K562 (cell line): Measurements from ENCODE around the gene VWA7. TPM values are rescaled to one million over a fixed set of nuclear protein-coding genes. Genes with fewer than 3 reads are reported as not detected.

Source experiments
- ARHGAP35 ChIP-seq: fragments of 450-650 bp; IDR thresholded peaks from 2 replicates; pipeline ENCODE4 v1.6.1; 2018; ENCODE audit not compliant: partially characterized antibody
- BDP1 ChIP-seq: IDR thresholded peaks from 3 replicates; pipeline ENCODE4 v1.6.1; 2011; ENCODE audit not compliant: insufficient read length, insufficient read depth
- C11orf30 ChIP-seq: fragments of 450-650 bp; IDR thresholded peaks from 2 replicates; pipeline ENCODE4 v1.6.1; 2016; ENCODE audit warnings: low read depth, mild to moderate bottlenecking
- CBX1 ChIP-seq: sonication (generic); IDR thresholded peaks from 2 replicates; pipeline ENCODE4 v1.6.1; 2016; ENCODE audit warnings: antibody characterized with exemption, low read depth, mild to moderate bottlenecking
- CBX2 ChIP-seq: fragments of 200-600 bp; sonication (generic); IDR thresholded peaks from one replicate; pipeline ENCODE4 v1.6.1; 2012; ENCODE audit warnings: mild to moderate bottlenecking, low read length, inconsistent platforms; ENCODE audit not compliant: insufficient read depth, poor library complexity, severe bottlenecking
- CEBPB ChIP-seq: fragments of 450-650 bp; IDR thresholded peaks from 2 replicates; pipeline ENCODE4 v1.6.1; 2016; ENCODE audit warnings: missing genetic modification characterization, missing compliant biosample characterization
- CREM ChIP-seq: IDR thresholded peaks from 2 replicates; pipeline ENCODE4 v1.6.1; 2014; ENCODE audit warnings: antibody characterized with exemption, low read depth
- DEAF1 ChIP-seq: fragments of 450-650 bp; formaldehyde crosslinking; IDR thresholded peaks from 2 replicates; pipeline ENCODE4 v1.4.0; 2020; ENCODE audit warnings: mild to moderate bottlenecking, moderate library complexity
- DPF2 ChIP-seq: fragments of 450-650 bp; IDR thresholded peaks from 2 replicates; pipeline ENCODE4 v1.6.1; 2016
- ELK1 ChIP-seq: sonication (generic); formaldehyde crosslinking; IDR thresholded peaks from 2 replicates; pipeline ENCODE4 v1.8.1; 2022; ENCODE audit warnings: missing genetic modification reagents
- ETS1 ChIP-seq: conservative IDR thresholded peaks from 2 replicates; pipeline ENCODE4 v1.6.1; 2011; ENCODE audit warnings: low read depth, mild to moderate bottlenecking, low read length; ENCODE audit not compliant: control insufficient read depth
- HNRNPLL ChIP-seq: fragments of 200-400 bp; formaldehyde crosslinking; IDR thresholded peaks from 2 replicates; pipeline ENCODE4 v1.6.1; 2017; ENCODE audit warnings: low read length, low read depth, mild to moderate bottlenecking; ENCODE audit not compliant: poor library complexity, severe bottlenecking
- HOMEZ ChIP-seq: fragments of 250-450 bp; sonication (Bioruptor Pico); IDR thresholded peaks from 2 replicates; pipeline ENCODE4 v1.4.0; 2020; ENCODE audit warnings: mild to moderate bottlenecking, moderate library complexity
- KDM4B ChIP-seq, 2 experiments: fragments of 450-650 bp in 1 of 2; sonication (generic) in 1 of 2; IDR thresholded peaks; 2 replicates each; pipeline ENCODE4 v1.6.1; 2016 to 2017; ENCODE audit warnings: borderline replicate concordance in 2 of 2, antibody characterized with exemption in 1 of 2, low read depth in 1 of 2, mild to moderate bottlenecking in 1 of 2
- L3MBTL2 ChIP-seq: fragments of 450-650 bp; IDR thresholded peaks from 2 replicates; pipeline ENCODE4 v1.6.1; 2016; ENCODE audit warnings: mild to moderate bottlenecking, moderate library complexity
- NEUROD1 ChIP-seq: fragments of 150-350 bp; IDR thresholded peaks from 2 replicates; pipeline ENCODE4 v1.6.1; 2014; ENCODE audit warnings: borderline replicate concordance, low read length, low read depth; ENCODE audit not compliant: partially characterized antibody
- PPARD ChIP-seq: fragments of 250-450 bp; sonication (Bioruptor Pico); IDR thresholded peaks from 2 replicates; pipeline ENCODE4 v1.8.0; 2022; ENCODE audit warnings: inconsistent platforms, mild to moderate bottlenecking, moderate library complexity
- RBBP5 ChIP-seq: fragments of 200-600 bp; sonication (generic); IDR thresholded peaks from 2 replicates; pipeline ENCODE4 v1.6.1; 2012; ENCODE audit warnings: borderline replicate concordance, mild to moderate bottlenecking, low read length, control low read depth, inconsistent platforms; ENCODE audit not compliant: insufficient read depth, poor library complexity, severe bottlenecking
- RBM39 ChIP-seq: fragments of 200-400 bp; formaldehyde crosslinking; optimal IDR thresholded peaks from 2 replicates; pipeline ENCODE3; 2018; ENCODE audit warnings: low read depth, low read length
- RUNX1 ChIP-seq: sonication (generic); IDR thresholded peaks from 2 replicates; pipeline ENCODE4 v1.6.1; 2016; ENCODE audit warnings: antibody characterized with exemption, low read depth
- YBX1 ChIP-seq: fragments of 450-650 bp; IDR thresholded peaks from 2 replicates; pipeline ENCODE4 v1.7.1; 2016; ENCODE audit warnings: mild to moderate bottlenecking
- ZNF121 ChIP-seq: sonication (generic); formaldehyde crosslinking; conservative IDR thresholded peaks from 2 replicates; pipeline ENCODE4 v1.8.0; 2022; ENCODE audit warnings: missing genetic modification reagents
- ZNF239 ChIP-seq: fragments of 250-450 bp; sonication (Bioruptor Pico); IDR thresholded peaks from 2 replicates; pipeline ENCODE4 v1.4.0; 2020; ENCODE audit warnings: mild to moderate bottlenecking
- ZNF584 ChIP-seq: fragments of 200-800 bp; sonication (Bioruptor generic); IDR thresholded peaks from 2 replicates; pipeline ENCODE4 v1.6.1; 2016; ENCODE audit warnings: low read depth, mild to moderate bottlenecking, missing genetic modification characterization, missing compliant biosample characterization
- polyA plus RNA-seq, 8 experiments: library from polyadenylated mRNA; depleted of rRNA in 4 of 8; stranded (reverse) in 5 of 8; unstranded in 3 of 8; fragments of >200 nt; fragmentation: Nextera tagmentation in 2 of 8; fragmentation: Illumina TruSeq in 1 of 8; extraction: Ambion mirVana in 2 of 8; extraction: Trizol in 1 of 8; gene quantifications; 2 replicates each; pipeline versions ENCODE4 v1.2.1 to v1.2.3, GENCODE V29; 2011 to 2014; ENCODE audit warnings: inconsistent platforms in 1 of 8, missing spikeins in 1 of 8
- total RNA-seq, 7 experiments: library from RNA; depleted of rRNA in 6 of 7; stranded (reverse); fragments of >200 nt in 6 of 7; fragmentation: Illumina TruSeq in 2 of 7; extraction: Trizol in 2 of 7; gene quantifications; 2 replicates each; pipeline versions ENCODE4 v1.2.1 to v1.2.3, GENCODE V29; 2011 to 2021; ENCODE audit warnings: low replicate concordance in 1 of 7

The VWA7 gene
- total and polyA plus RNA-seq, 9 of the 15 experiments (the other 6 are each of a cell fraction or from before 2014, with no cell fraction given) = 0.18 to 2.9 (median 0.95) TPM

GRCh38 chr6:31821301-31822035, 44.3 kb upstream of the VWA7 start (continued):
- TF ChIP-seq DEAF1 (CRISPR knock-in tag) = no peak
- TF ChIP-seq ARHGAP35 = no peak
- TF ChIP-seq HOMEZ (CRISPR knock-in tag) = no peak
- TF ChIP-seq ETS1 = no peak; the same call in 1 of the 2 replicates
- TF ChIP-seq RUNX1 = no peak
- 0 out of 2 replicates have a peak, but pooled peaks have one; percentile 52 for TF ChIP-seq CREM
- no peak for TF ChIP-seq KDM4B (IDR thresholded peaks at IDR 0.05; ENCODE audit: borderline replicate concordance in 2 of 2, low read depth in 1 of 2)
- no peak for TF ChIP-seq DPF2
- TF ChIP-seq ZNF584 (CRISPR knock-in tag) = no peak
- no peak for TF ChIP-seq PPARD (CRISPR knock-in tag)
- TF ChIP-seq L3MBTL2 = no peak
- no peak for TF ChIP-seq ELK1 (CRISPR knock-in tag)
- no peak for TF ChIP-seq RBM39
- TF ChIP-seq CBX1 = peak; percentile 85
- TF ChIP-seq NEUROD1 = no peak
- peak; percentile 79 for TF ChIP-seq HNRNPLL
- TF ChIP-seq RBBP5 = peak; percentile 86
- no peak for TF ChIP-seq CBX2
- TF ChIP-seq ZNF239 (CRISPR knock-in tag) = no peak
- TF ChIP-seq C11orf30 = no peak
- TF ChIP-seq CEBPB (tag) = peak; percentile 89
- TF ChIP-seq ZNF121 = peak; percentile 71
- no peak for TF ChIP-seq BDP1
- TF ChIP-seq YBX1 = no peak
